LNCaP clone FGC (cell line): ENCODE results near the gene SFXN5.

Experiments
- DNase-seq: peaks from one replicate; pipeline ENCODE4 v3.0.0-alpha.2; 2011; ENCODE audit warnings: low read depth
- H3K4me3 ChIP-seq: 2 replicates; pipeline ENCODE4 v1.5.1; 2011; ENCODE audit warnings: mild to moderate bottlenecking, low read depth, low read length, control low read depth
- CTCF ChIP-seq: IDR thresholded peaks from 2 replicates; pipeline ENCODE4 v1.5.1; 2012; ENCODE audit warnings: mild to moderate bottlenecking; ENCODE audit not compliant: control insufficient read depth, insufficient read depth; ENCODE audit errors: extremely low read depth

The SFXN5 gene

GRCh38 chr2:73000808-73001570, 70.5 kb downstream of the SFXN5 start:
- TF ChIP-seq CTCF, result no peak
- no peak overlapping the region for H3K4me3 ChIP-seq
- DNase-seq, result no peak

GRCh38 chr2:72999729-73000725, 71.5 kb downstream of the SFXN5 start:
- TF ChIP-seq CTCF, result no peak
- no peak overlapping the region for H3K4me3 ChIP-seq
- DNase-seq, result no peak

GRCh38 chr2:72998724-72999123, 72.8 kb downstream of the SFXN5 start:
- H3K4me3 ChIP-seq, result no peak overlapping the region
- no peak for DNase-seq
- TF ChIP-seq CTCF, result no peak

- TF ChIP-seq CTCF, result no peak
- H3K4me3 ChIP-seq, result no peak overlapping the region
- no peak for DNase-seq
Observed at GRCh38 chr2:72998234-72998651, 73.3 kb downstream of the SFXN5 start.

GRCh38 chr2:72996117-72996502, 75.4 kb downstream of the SFXN5 start:
- DNase-seq, result no peak
- no peak for TF ChIP-seq CTCF
- H3K4me3 ChIP-seq, result no peak overlapping the region

- H3K4me3 ChIP-seq, result no peak overlapping the region
- TF ChIP-seq CTCF, result no peak
- no peak for DNase-seq
Observed at GRCh38 chr2:72995430-72996116, 75.9 kb downstream of the SFXN5 start.
